B cell (primary cell): ENCODE results near the gene CFAP100.

Experiments
- CTCF ChIP-seq: fragments of 200-600 bp; IDR thresholded peaks from one replicate; pipeline ENCODE4 v1.8.0; 2022; ENCODE audit warnings: antibody characterized with exemption, mild to moderate bottlenecking
- EZH2 ChIP-seq: IDR thresholded peaks from 2 replicates; pipeline ENCODE4 v1.6.1; 2012; ENCODE audit warnings: borderline replicate concordance, low read depth, mild to moderate bottlenecking, moderate library complexity, low read length; ENCODE audit not compliant: insufficient read depth, poor library complexity, severe bottlenecking

- TF ChIP-seq CTCF (no peak), EZH2 (no peak)
These were observed 73.6 kb downstream of the CFAP100 start for GRCh38 chr3:126468028-126468891.
